HepG2 (cell line): ENCODE results near the gene YIF1A. TPM values are rescaled to one million over a fixed set of nuclear protein-coding genes. Genes with fewer than 3 reads are reported as not detected.

Source experiments
- BRF2 ChIP-seq: sonication (generic); formaldehyde crosslinking; IDR thresholded peaks from 2 replicates; pipeline ENCODE4 v1.8.1; 2022; ENCODE audit warnings: mild to moderate bottlenecking, missing genetic modification reagents
- DBP ChIP-seq: sonication (generic); formaldehyde crosslinking; IDR thresholded peaks from 2 replicates; pipeline ENCODE4 v1.4.0; 2020; ENCODE audit warnings: missing genetic modification reagents; ENCODE audit errors: not compliant biosample characterization
- IRF9 ChIP-seq: sonication (generic); formaldehyde crosslinking; IDR thresholded peaks from 2 replicates; pipeline ENCODE4 v1.8.0; 2022; ENCODE audit warnings: missing genetic modification reagents, mild to moderate bottlenecking, borderline replicate concordance
- LCORL ChIP-seq, 2 experiments: fragments of 450-650 bp in 1 of 2; sonication (generic) in 1 of 2; formaldehyde crosslinking in 1 of 2; IDR thresholded peaks; 2 replicates each; pipeline versions ENCODE4 v1.5.0 to v1.6.1; 2017 to 2020; ENCODE audit warnings: antibody characterized with exemption in 1 of 2, missing genetic modification reagents in 1 of 2
- LRRFIP1 ChIP-seq: sonication (generic); formaldehyde crosslinking; conservative IDR thresholded peaks from 2 replicates; pipeline ENCODE4 v1.4.0; 2020; ENCODE audit warnings: missing genetic modification reagents
- SNAPC5 ChIP-seq: sonication (generic); formaldehyde crosslinking; IDR thresholded peaks from 2 replicates; pipeline ENCODE4 v1.8.1; 2023; ENCODE audit warnings: mild to moderate bottlenecking, missing genetic modification reagents, borderline replicate concordance
- U2AF1 ChIP-seq: fragments of 200-400 bp; formaldehyde crosslinking; optimal IDR thresholded peaks from 2 replicates; pipeline ENCODE3; 2017; ENCODE audit warnings: mild to moderate bottlenecking, low read depth, low read length
- WIZ ChIP-seq: sonication (generic); formaldehyde crosslinking; IDR thresholded peaks from 2 replicates; pipeline ENCODE4 v1.5.1; 2020; ENCODE audit warnings: mild to moderate bottlenecking, missing genetic modification reagents
- ZGPAT ChIP-seq: IDR thresholded peaks from 2 replicates; pipeline ENCODE4 v1.6.1; 2016; ENCODE audit warnings: mild to moderate bottlenecking
- ZMAT5 ChIP-seq: sonication (generic); formaldehyde crosslinking; IDR thresholded peaks from 2 replicates; pipeline ENCODE4 v1.5.0; 2020; ENCODE audit warnings: mild to moderate bottlenecking, low read depth, missing genetic modification reagents, borderline replicate concordance
- ZNF264 ChIP-seq: sonication (generic); formaldehyde crosslinking; IDR thresholded peaks from 2 replicates; pipeline ENCODE4 v1.4.0; 2020; ENCODE audit warnings: missing genetic modification reagents
- ZNF512B ChIP-seq: sonication (generic); formaldehyde crosslinking; IDR thresholded peaks from 2 replicates; pipeline ENCODE4 v1.5.1; 2020; ENCODE audit warnings: missing genetic modification reagents, mild to moderate bottlenecking, borderline replicate concordance
- ZNF816 ChIP-seq: sonication (generic); formaldehyde crosslinking; IDR thresholded peaks from 2 replicates; pipeline ENCODE4 v1.8.0; 2022; ENCODE audit warnings: missing genetic modification reagents, mild to moderate bottlenecking, borderline replicate concordance
- ZSCAN31 ChIP-seq: sonication (generic); formaldehyde crosslinking; IDR thresholded peaks from 2 replicates; pipeline ENCODE4 v1.5.0; 2020; ENCODE audit warnings: low read depth, mild to moderate bottlenecking, missing genetic modification reagents
- polyA plus RNA-seq, 8 experiments: library from polyadenylated mRNA; depleted of rRNA in 3 of 8; stranded (reverse) in 7 of 8; unstranded in 1 of 8; fragments of >200 nt; fragmentation: Illumina TruSeq in 4 of 8; extraction: Trizol in 4 of 8; gene quantifications; 2 replicates each; pipeline versions ENCODE4 v1.2.1 to v1.2.3, GENCODE V29; 2011 to 2016; ENCODE audit warnings: low read depth in 4 of 8, missing spikeins in 1 of 8, mixed read lengths in 1 of 8; ENCODE audit not compliant: insufficient read depth in 1 of 8
- total RNA-seq, 5 experiments: library from RNA; depleted of rRNA; stranded (reverse); fragments of >200 nt; fragmentation: Illumina TruSeq; extraction: Trizol; gene quantifications; 2 replicates each; pipeline ENCODE4 v1.2.3, GENCODE V29; 2016; ENCODE audit warnings: low read depth in 1 of 5

The YIF1A gene
- total and polyA plus RNA-seq, 2 of the 13 experiments (the other 11 are each of a cell fraction or from before 2014, with no cell fraction given) = 133 to 145 TPM

- TF ChIP-seq ZGPAT (CRISPR knock-in tag) (peak; percentile 76), WIZ (no peak), ZNF512B (CRISPR knock-in tag) (no peak), ZNF816 (CRISPR knock-in tag) (no peak), ZSCAN31 (CRISPR knock-in tag) (peak; percentile 70; the same call in 1 of the 2 replicates), ZNF264 (CRISPR knock-in tag) (no peak), SNAPC5 (CRISPR knock-in tag) (no peak; the same call in 1 of the 2 replicates), U2AF1 (peak; percentile 94), DBP (CRISPR knock-in tag) (no peak), LCORL (IDR thresholded peaks at IDR 0.05) (no peak), LCORL (CRISPR knock-in tag; IDR thresholded peaks at IDR 0.05) (peak; percentile 47; the same call in 1 of the 2 replicates), BRF2 (CRISPR knock-in tag) (0 out of 2 replicates have a peak, but pooled peaks have one; percentile 43), IRF9 (CRISPR knock-in tag) (no peak), ZMAT5 (no peak), LRRFIP1 (CRISPR knock-in tag) (no peak)
These were observed at the start of gene YIF1A (continued) for GRCh38 chr11:66288671-66289547.
